NCI-H748 (cell line): ENCODE measurements around the gene SEH1L.

Experiments
- DNase-seq: peaks from one replicate; lab custom pipeline; 2025; ENCODE audit not compliant: unreplicated experiment; lab: John Stamatoyannopoulos, UW

The SEH1L gene

GRCh38 chr18:13032173-13032572 is 84.4 kb downstream of the SEH1L start:
- no peak for DNase-seq

GRCh38 chr18:13035249-13035914 is 87.6 kb downstream of the SEH1L start:
- DNase-seq = no peak

DNA sequence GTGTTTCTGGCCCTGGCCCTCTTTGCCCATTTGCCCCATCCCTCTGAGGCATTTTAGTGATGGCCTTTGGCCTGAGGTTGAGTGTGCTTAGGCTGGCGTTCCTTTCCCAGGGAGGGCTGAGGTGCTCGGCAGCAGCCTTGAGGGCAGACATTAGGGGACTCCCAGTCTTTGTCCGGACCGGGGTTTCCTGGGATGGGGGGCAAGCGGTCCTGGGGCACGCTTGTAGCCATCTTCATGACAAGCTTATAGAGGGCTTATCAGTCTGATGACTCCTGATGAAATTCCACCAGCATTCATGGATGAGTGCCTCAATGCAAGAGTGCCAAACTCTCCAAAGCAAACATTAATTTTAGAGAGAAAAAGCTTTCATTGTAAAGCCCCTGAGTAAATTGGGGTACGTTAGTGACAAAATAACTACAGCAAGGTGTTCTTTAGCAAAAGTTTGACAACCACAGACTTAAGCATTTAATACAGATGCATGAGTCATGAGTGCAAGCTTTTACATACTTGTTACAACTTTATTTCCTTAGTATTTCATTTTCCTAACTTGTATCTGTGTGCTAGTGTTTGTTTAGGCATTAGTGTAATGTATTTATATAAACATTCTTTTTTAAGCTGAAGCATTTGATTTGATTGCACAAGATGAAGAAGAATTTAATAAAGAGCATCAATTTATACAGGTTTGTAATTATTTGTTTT is 89.0 kb downstream of the SEH1L start:
- no peak for DNase-seq
